Activated CD4-positive, alpha-beta memory T cell treated with anti-CD3 and anti-CD28 coated beads for 36 hours (primary cell): Measurements from ENCODE around the gene ASCL3. TPM values are rescaled to one million over a fixed set of nuclear protein-coding genes. Genes with fewer than 3 reads are reported as not detected.

ENCODE experiments used
- CTCF ChIA-PET: fragments of 350-600 bp; sonication (Branson Sonifier 250); formaldehyde crosslinking; loops from one replicate; lab custom pipeline; 2021; ENCODE audit warnings: antibody characterized with exemption, inconsistent platforms; lab: Charles Lee
- POLR2A ChIA-PET: fragments of 350-600 bp; sonication (Branson Sonifier 250); formaldehyde crosslinking; loops from one replicate; lab custom pipeline; 2021; ENCODE audit warnings: antibody characterized with exemption; lab: Charles Lee
- DNase-seq: peaks from one replicate; pipeline ENCODE4 v3.0.0-alpha.2; 2020
- H3K27ac Mint-ChIP-seq: one replicate; pipeline ENCODE4 v1.8.0; 2021; ENCODE audit warnings: mixed read lengths
- H3K27me3 Mint-ChIP-seq: one replicate; pipeline ENCODE4 v1.8.0; 2021; ENCODE audit warnings: mixed read lengths
- H3K36me3 Mint-ChIP-seq: one replicate; pipeline ENCODE4 v1.8.0; 2021; ENCODE audit warnings: mixed read lengths
- H3K4me1 Mint-ChIP-seq: one replicate; pipeline ENCODE4 v1.8.0; 2021; ENCODE audit warnings: low read depth, mixed read lengths
- H3K4me3 Mint-ChIP-seq: one replicate; pipeline ENCODE4 v1.8.0; 2021; ENCODE audit warnings: mild to moderate bottlenecking, mixed read lengths
- H3K9me3 Mint-ChIP-seq: one replicate; pipeline ENCODE4 v1.8.0; 2021; ENCODE audit warnings: mixed read lengths
- intact Hi-C: fragments of 100-400 bp; cut with micrococcal nuclease; formaldehyde crosslinking; loops from one replicate; pipeline ENCODE4 v1.15.1; 2023
- total RNA-seq, 2 experiments: library from RNA; stranded (reverse); gene quantifications; one replicate each; pipeline ENCODE4 v1.2.3, GENCODE V29; 2021

Gene ASCL3
- total RNA-seq, 2 experiments from 2014 or later: not detected

- CTCF ChIA-PET: interaction anchor here (2.1 kb wide), 1 partner anchor 11 kb away, joined by 6 read pairs; no protein-coding TSS in a partner anchor
- H3K9me3 Mint-ChIP-seq: no peaks in the 10 kb centered on the region
- DNase-seq: no peak
- H3K4me3 Mint-ChIP-seq: no peak overlapping the region
- no peaks in the 10 kb centered on the region for H3K27me3 Mint-ChIP-seq
- POLR2A ChIA-PET: no interaction called here
- H3K36me3 Mint-ChIP-seq: peaks cover 6% of the 10 kb centered on the region
- intact Hi-C loops: no loop called here
- no peaks in the 10 kb centered on the region for H3K4me1 Mint-ChIP-seq
- no peak overlapping the region for H3K27ac Mint-ChIP-seq
These were observed 16.6 kb downstream of the ASCL3 start for GRCh38 chr11:8926236-8926635.

DNA sequence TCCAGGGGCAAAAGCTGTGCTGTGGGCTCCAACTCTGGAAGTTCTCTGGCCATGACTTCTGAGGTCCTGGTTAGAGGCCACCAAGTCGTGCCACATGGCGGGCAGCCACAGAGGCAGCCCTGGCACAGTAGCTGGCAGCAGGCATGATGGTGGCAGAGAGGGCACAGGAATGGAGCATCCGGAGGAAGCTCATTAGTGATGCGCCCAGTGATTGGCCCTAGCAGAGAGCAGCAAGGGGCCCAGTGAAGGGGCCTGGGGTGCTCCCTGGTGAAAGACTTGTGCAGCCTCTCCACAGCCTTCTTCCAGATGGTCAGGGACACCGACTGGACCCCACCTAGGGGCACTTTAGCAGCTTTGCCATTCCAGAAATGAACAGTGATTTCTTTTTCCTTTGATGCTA, 17.1 kb downstream of the ASCL3 start:
- intact Hi-C loops: no loop called here
- Mint-ChIP-seq H3K4me3 (no peak overlapping the region), H3K36me3 (peaks cover 6% of the 10 kb centered on the region), H3K27ac (no peak overlapping the region), H3K4me1 (no peaks in the 10 kb centered on the region), H3K9me3 (no peaks in the 10 kb centered on the region), H3K27me3 (no peaks in the 10 kb centered on the region)
- POLR2A ChIA-PET: no interaction called here
- DNase-seq: no peak
- CTCF ChIA-PET: no interaction called here

DNA sequence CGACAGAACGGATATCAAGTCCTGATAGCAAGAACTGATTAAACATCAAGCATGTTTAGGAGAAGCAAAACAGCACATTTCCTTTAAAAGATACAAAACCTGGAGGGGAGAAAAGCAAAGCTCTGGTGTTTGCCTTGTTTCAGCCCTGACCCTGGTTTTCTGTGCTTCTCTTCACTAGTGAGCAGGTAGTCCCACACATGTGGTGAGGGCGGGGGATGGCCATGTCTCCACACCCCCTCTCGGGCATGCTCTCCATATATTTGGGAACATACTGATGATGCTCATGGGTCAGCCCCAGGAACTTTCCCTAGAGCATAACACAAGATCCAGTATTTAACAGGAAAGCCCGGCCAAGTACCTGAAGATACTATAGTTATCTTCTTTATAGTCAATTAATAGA, 20.1 kb downstream of the ASCL3 start:
- POLR2A ChIA-PET: no interaction called here
- Mint-ChIP-seq H3K27ac (no peak overlapping the region), H3K9me3 (no peaks in the 10 kb centered on the region)

GRCh38 chr11:8917157-8917825, 25.5 kb downstream of the ASCL3 start:
- peaks cover 19% of the 10 kb centered on the region for H3K4me1 Mint-ChIP-seq
- H3K9me3 Mint-ChIP-seq: no peaks in the 10 kb centered on the region
- ChIA-PET POLR2A (no interaction called here), CTCF (no interaction called here)
- peaks cover 32% of the 10 kb centered on the region for H3K36me3 Mint-ChIP-seq
- H3K27me3 Mint-ChIP-seq: no peaks in the 10 kb centered on the region
- H3K4me3 Mint-ChIP-seq: no peak overlapping the region
- no peak overlapping the region for H3K27ac Mint-ChIP-seq
- DNase-seq: no peak
- intact Hi-C loops: no loop called here

More for the DNA sequence above, 20.1 kb downstream of the ASCL3 start:
- no peak for DNase-seq
- no peaks in the 10 kb centered on the region for H3K4me1 Mint-ChIP-seq
- no peaks in the 10 kb centered on the region for H3K27me3 Mint-ChIP-seq
- peaks cover 21% of the 10 kb centered on the region for H3K36me3 Mint-ChIP-seq
- intact Hi-C loops: no loop called here
- H3K4me3 Mint-ChIP-seq: no peak overlapping the region
- CTCF ChIA-PET: no interaction called here

DNA sequence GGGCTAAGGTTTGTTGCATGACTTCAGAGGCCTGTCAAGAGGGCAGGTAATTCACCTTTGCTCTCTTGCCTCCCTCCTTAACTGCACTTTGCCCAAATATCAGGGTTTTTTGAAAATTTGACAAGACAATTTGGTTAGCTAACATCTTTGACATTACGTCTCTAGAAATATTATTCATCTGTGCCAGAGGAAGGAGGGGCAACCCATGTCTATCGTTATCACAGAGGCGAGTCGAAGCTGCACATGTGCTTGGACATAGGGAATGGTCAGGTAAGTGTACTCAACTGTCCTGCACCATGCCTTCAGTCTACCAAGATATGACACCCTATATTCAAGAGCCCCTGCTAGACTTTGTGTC, 28.2 kb downstream of the ASCL3 start:
- H3K4me3 Mint-ChIP-seq: no peak overlapping the region
- peaks cover 30% of the 10 kb centered on the region for H3K36me3 Mint-ChIP-seq
- DNase-seq: no peak
- CTCF ChIA-PET: interaction anchor here (1.0 to 5.1 kb wide), 13 partner anchors 10 to 232 kb away, joined by 3 to 62 read pairs (median 6); partner anchors contain the start of genes RPL27A and TRIM66
- H3K4me1 Mint-ChIP-seq: peaks cover 27% of the 10 kb centered on the region
- H3K27ac Mint-ChIP-seq: peak overlapping the region; percentile 77
- POLR2A ChIA-PET: interaction anchor here (2.0 kb wide), 1 partner anchor 50 kb away, joined by 9 read pairs; the partner anchor contains the start of gene TMEM9B
- no peaks in the 10 kb centered on the region for H3K9me3 Mint-ChIP-seq
- intact Hi-C loops: loop anchor here (1.0 to 5.0 kb wide), 7 partner anchors 45 to 593 kb away; no protein-coding TSS in a partner anchor
- no peaks in the 10 kb centered on the region for H3K27me3 Mint-ChIP-seq

- Mint-ChIP-seq H3K4me3 (peak overlapping the region; percentile 64), H3K9me3 (no peaks in the 10 kb centered on the region), H3K4me1 (peaks cover 28% of the 10 kb centered on the region), H3K36me3 (peaks cover 27% of the 10 kb centered on the region), H3K27me3 (no peaks in the 10 kb centered on the region), H3K27ac (peak overlapping the region; percentile 77)
- DNase-seq: peak; percentile 53
- ChIA-PET CTCF (interaction anchor here (0.7 to 5.1 kb wide), 12 partner anchors 10 to 231 kb away, joined by 3 to 62 read pairs (median 6); partner anchors contain the start of genes RPL27A and TRIM66), POLR2A (interaction anchor here (2.0 kb wide), 1 partner anchor 50 kb away, joined by 9 read pairs; the partner anchor contains the start of gene TMEM9B)
- intact Hi-C loops: loop anchor here (1.0 to 5.0 kb wide), 7 partner anchors 45 to 593 kb away; no protein-coding TSS in a partner anchor
These were observed 28.7 kb downstream of the ASCL3 start for GRCh38 chr11:8913961-8914660.

DNA sequence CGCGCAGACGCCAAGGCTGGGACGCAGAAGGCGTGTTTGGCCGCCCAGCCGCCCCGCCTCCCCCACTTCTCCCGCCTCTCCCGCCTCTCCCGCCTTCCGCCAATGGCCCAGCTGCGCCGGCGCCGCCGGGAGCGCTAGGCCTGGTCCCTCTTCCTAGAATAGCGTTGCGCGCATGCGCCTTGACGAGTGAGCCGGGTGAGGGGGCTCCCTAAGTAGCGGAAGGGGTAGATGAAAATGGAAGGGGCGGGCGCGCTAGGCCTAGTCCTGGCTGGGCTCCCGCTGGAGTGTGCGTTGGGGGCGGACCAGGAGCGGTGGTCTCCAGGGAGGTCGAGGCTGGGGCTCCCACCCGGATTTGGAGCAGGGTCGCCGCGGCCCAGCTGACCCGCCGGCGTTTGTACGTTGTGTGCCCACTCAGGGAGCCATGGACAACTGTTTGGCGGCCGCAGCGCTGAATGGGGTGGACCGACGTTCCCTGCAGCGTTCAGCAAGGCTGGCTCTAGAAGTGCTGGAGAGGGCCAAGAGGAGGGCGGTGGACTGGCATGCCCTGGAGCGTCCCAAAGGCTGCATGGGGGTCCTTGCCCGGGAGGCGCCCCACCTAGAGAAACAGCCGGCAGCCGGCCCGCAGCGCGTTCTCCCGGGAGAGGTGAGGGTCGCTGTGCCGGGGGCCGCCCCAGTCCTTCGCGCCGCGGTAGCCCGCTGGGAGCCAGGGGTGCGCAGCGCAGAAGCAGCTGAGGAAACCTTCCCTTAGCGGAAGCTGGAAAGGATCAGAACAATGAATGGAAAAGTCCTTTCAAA, 31.6 kb downstream of the ASCL3 start, which contains the start of gene AKIP1:
Gene AKIP1 (plus strand): TSS at position 161 of the 795 bp plus-strand sequence. CDS start 261 bp downstream, at position 422.
- DNase-seq: peak; percentile 91
- H3K27me3 Mint-ChIP-seq: no peaks in the 10 kb centered on the region
- H3K4me1 Mint-ChIP-seq: peaks cover 45% of the 10 kb centered on the region
- peaks cover 6% of the 10 kb centered on the region for H3K36me3 Mint-ChIP-seq
- ChIA-PET POLR2A (interaction anchor here (3.3 kb wide), 1 partner anchor 53 kb away, joined by 9 read pairs; the partner anchor contains the start of gene TMEM9B), CTCF (interaction anchor here (2.0 to 5.1 kb wide), 2 partner anchors 49 to 227 kb away, joined by 12 to 62 read pairs; no protein-coding TSS in a partner anchor)
- peak within 1 kb of the TSS; percentile 94 for H3K4me3 Mint-ChIP-seq
- intact Hi-C loops: loop anchor here (1.0 to 5.0 kb wide), 8 partner anchors 53 to 656 kb away; partner anchors contain the start of gene TMEM9B
- no peaks in the 10 kb centered on the region for H3K9me3 Mint-ChIP-seq
- peak within 1 kb of the TSS; percentile 86 for H3K27ac Mint-ChIP-seq

GRCh38 chr11:8910649-8911026, 32.2 kb downstream of the ASCL3 start:
- H3K27ac Mint-ChIP-seq: peak overlapping the region; percentile 18
- POLR2A ChIA-PET: interaction anchor here (0.6 to 3.3 kb wide), 2 partner anchors 43 to 54 kb away, joined by 3 to 9 read pairs; partner anchors contain the start of gene TMEM9B
- H3K4me1 Mint-ChIP-seq: peaks cover 46% of the 10 kb centered on the region

GRCh38 chr11:8908099-8908498, 34.7 kb downstream of the ASCL3 start:
- H3K27me3 Mint-ChIP-seq: no peaks in the 10 kb centered on the region
- no peaks in the 10 kb centered on the region for H3K9me3 Mint-ChIP-seq
- peaks cover 33% of the 10 kb centered on the region for H3K4me1 Mint-ChIP-seq
- ChIA-PET CTCF (interaction anchor here (0.7 to 1.0 kb wide), 2 partner anchors 41 to 94 kb away, joined by 4 read pairs; no protein-coding TSS in a partner anchor), POLR2A (no interaction called here)
- intact Hi-C loops: no loop called here
- H3K4me3 Mint-ChIP-seq: no peak overlapping the region
- H3K36me3 Mint-ChIP-seq: no peaks in the 10 kb centered on the region
- DNase-seq: no peak
- no peak overlapping the region for H3K27ac Mint-ChIP-seq

More at GRCh38 chr11:8910649-8911026, 32.2 kb downstream of the ASCL3 start:
- H3K9me3 Mint-ChIP-seq: no peaks in the 10 kb centered on the region
- H3K4me3 Mint-ChIP-seq: peak overlapping the region; percentile 94
- no peaks in the 10 kb centered on the region for H3K27me3 Mint-ChIP-seq
- intact Hi-C loops: loop anchor here (1.0 to 5.0 kb wide), 8 partner anchors 54 to 656 kb away; partner anchors contain the start of gene TMEM9B
- peaks cover 6% of the 10 kb centered on the region for H3K36me3 Mint-ChIP-seq
- no peak for DNase-seq
- CTCF ChIA-PET: interaction anchor here (1.0 to 5.1 kb wide), 2 partner anchors 49 kb away, joined by 3 to 62 read pairs; no protein-coding TSS in a partner anchor

DNA sequence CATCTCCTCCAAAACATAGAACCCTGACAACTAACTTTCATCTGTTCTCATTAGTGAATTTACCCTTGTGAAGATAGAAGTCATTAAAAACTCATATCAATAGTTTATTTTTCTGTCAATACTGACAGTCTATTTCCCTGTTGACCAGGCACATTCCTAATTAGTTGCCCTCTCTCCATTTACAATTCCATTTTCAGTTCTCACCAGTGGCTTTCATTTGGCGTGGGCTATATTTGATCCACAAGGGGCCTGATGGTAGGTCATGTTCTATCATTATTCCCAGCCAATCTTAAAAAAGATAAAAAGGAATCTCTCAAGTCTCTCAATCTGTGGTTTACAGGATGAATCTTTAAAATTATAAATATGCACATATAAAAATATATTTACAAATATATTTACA, 35.7 kb downstream of the ASCL3 start:
- POLR2A ChIA-PET: no interaction called here
- no peak overlapping the region for H3K27ac Mint-ChIP-seq
- no peak overlapping the region for H3K4me3 Mint-ChIP-seq

DNA sequence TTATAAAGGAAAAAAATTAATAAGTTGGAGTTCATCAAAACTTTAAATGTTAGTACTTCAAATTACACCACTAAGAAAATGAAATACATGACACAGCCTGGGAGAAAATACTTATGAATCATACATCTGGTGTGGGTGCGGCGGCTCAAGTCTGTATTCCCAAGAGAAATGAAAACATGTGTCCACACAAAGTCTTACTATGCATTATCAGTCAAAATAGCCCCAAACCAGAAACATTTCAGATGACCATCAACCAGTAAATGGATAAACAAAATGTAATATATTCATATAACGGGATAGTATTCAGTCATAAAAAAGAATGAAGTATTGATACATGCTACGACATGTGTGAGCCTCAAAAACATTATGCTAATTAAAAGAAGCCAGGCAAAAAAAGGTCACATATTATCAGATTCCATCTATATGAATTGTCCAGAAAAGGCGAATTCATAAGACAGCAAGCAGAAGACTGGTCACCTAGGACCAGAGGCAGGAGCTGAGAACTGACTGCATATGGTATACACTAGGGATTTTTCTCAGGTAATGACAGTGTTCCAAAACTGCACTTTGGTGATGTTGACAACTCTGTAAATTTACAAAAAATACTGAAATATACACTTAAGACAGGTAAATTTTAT, 37.2 kb downstream of the ASCL3 start:
- CTCF ChIA-PET: no interaction called here
- H3K4me1 Mint-ChIP-seq: peaks cover 29% of the 10 kb centered on the region
- intact Hi-C loops: no loop called here
- H3K4me3 Mint-ChIP-seq: no peak overlapping the region
- peaks cover 3% of the 10 kb centered on the region for H3K27me3 Mint-ChIP-seq
- H3K36me3 Mint-ChIP-seq: no peaks in the 10 kb centered on the region
- DNase-seq: no peak
- POLR2A ChIA-PET: interaction anchor here (0.6 kb wide), 1 partner anchor 251 kb away, joined by 4 read pairs; no protein-coding TSS in a partner anchor
- H3K27ac Mint-ChIP-seq: no peak overlapping the region
- H3K9me3 Mint-ChIP-seq: peaks cover 7% of the 10 kb centered on the region

More for the DNA sequence above, 35.7 kb downstream of the ASCL3 start:
- CTCF ChIA-PET: no interaction called here
- Mint-ChIP-seq H3K27me3 (no peaks in the 10 kb centered on the region), H3K9me3 (peaks cover 2% of the 10 kb centered on the region), H3K4me1 (peaks cover 29% of the 10 kb centered on the region), H3K36me3 (no peaks in the 10 kb centered on the region)
- DNase-seq: no peak
- intact Hi-C loops: no loop called here
